Liver (tissue), 9 donors: ENCODE data around the gene USP15. TPM values are rescaled to one million over a fixed set of nuclear protein-coding genes. Genes with fewer than 3 reads are reported as not detected.

ENCODE experiments used
- DNase-seq: peaks from one replicate; pipeline ENCODE4 v3.0.0-alpha.2; 2017; ENCODE audit warnings: low spot score
- H3K27ac ChIP-seq, 2 donors: one replicate each; pipeline ENCODE4 v1.7.0; 2013; ENCODE audit warnings: inconsistent platforms in 2 of 2, low read length in 2 of 2, control low read depth in 1 of 2, low read depth in 1 of 2, mild to moderate bottlenecking in 1 of 2
- H3K27me3 ChIP-seq, 4 donors: one replicate each; pipeline versions ENCODE4 v1.6.1 to v1.7.0; 2013; ENCODE audit warnings: low read length in 3 of 4, inconsistent platforms in 1 of 4, mild to moderate bottlenecking in 1 of 4, moderate library complexity in 1 of 4; ENCODE audit not compliant: control insufficient read depth in 4 of 4, insufficient read depth in 4 of 4
- H3K36me3 ChIP-seq, 4 donors: one replicate each; pipeline versions ENCODE4 v1.6.1 to v1.7.0; 2013; ENCODE audit warnings: low read length in 3 of 4, mild to moderate bottlenecking in 3 of 4, low read depth in 1 of 4, moderate library complexity in 1 of 4; ENCODE audit not compliant: control insufficient read depth in 4 of 4, insufficient read depth in 3 of 4
- H3K4me1 ChIP-seq, 4 donors: one replicate each; pipeline versions ENCODE4 v1.6.1 to v1.7.0; 2013; ENCODE audit warnings: low read length in 3 of 4, mild to moderate bottlenecking in 3 of 4, moderate library complexity in 1 of 4; ENCODE audit not compliant: control insufficient read depth in 4 of 4, insufficient read depth in 4 of 4
- H3K4me3 ChIP-seq, 3 donors: one replicate each; pipeline versions ENCODE4 v1.6.1 to v1.7.0; 2013; ENCODE audit warnings: low read length in 3 of 3, control low read depth in 1 of 3, low read depth in 1 of 3, mild to moderate bottlenecking in 1 of 3
- H3K9ac ChIP-seq, 2 donors: one replicate each; pipeline ENCODE4 v1.7.0; 2013; ENCODE audit warnings: low read length in 2 of 2, mild to moderate bottlenecking in 2 of 2, moderate library complexity in 2 of 2, control low read depth in 1 of 2, low read depth in 1 of 2
- H3K9me3 ChIP-seq, 4 donors: one replicate each; pipeline versions ENCODE4 v1.6.1 to v1.7.0; 2013; ENCODE audit warnings: low read length in 3 of 4; ENCODE audit not compliant: control insufficient read depth in 4 of 4
- EGR1 ChIP-seq, 2 donors: IDR thresholded peaks; 2 replicates each; pipeline ENCODE4 v1.6.1; 2016 to 2018; ENCODE audit warnings: antibody characterized with exemption in 2 of 2, low read depth in 2 of 2
- FOXA1 ChIP-seq: IDR thresholded peaks from 2 replicates; pipeline ENCODE4 v1.6.1; 2016; ENCODE audit warnings: antibody characterized with exemption
- FOXA2 ChIP-seq: IDR thresholded peaks from 2 replicates; pipeline ENCODE4 v1.6.1; 2016; ENCODE audit warnings: antibody characterized with exemption
- GABPA ChIP-seq, 2 donors: IDR thresholded peaks in 1 of 2; conservative IDR thresholded peaks in 1 of 2; 2 replicates each; pipeline ENCODE4 v1.6.1; 2016; ENCODE audit warnings: antibody characterized with exemption in 2 of 2, mild to moderate bottlenecking in 1 of 2, moderate library complexity in 1 of 2
- HNF4G ChIP-seq: IDR thresholded peaks from 2 replicates; pipeline ENCODE4 v1.6.1; 2016; ENCODE audit warnings: antibody characterized with exemption
- JUND ChIP-seq, 2 donors: IDR thresholded peaks; 2 replicates each; pipeline ENCODE4 v1.6.1; 2016; ENCODE audit warnings: antibody characterized with exemption in 2 of 2
- NR2F2 ChIP-seq: IDR thresholded peaks from 2 replicates; pipeline ENCODE4 v1.6.1; 2016; ENCODE audit warnings: antibody characterized with exemption
- RXRA ChIP-seq, 2 donors: IDR thresholded peaks; 2 replicates each; pipeline ENCODE4 v1.6.1; 2017 to 2018; ENCODE audit warnings: antibody characterized with exemption in 2 of 2, mild to moderate bottlenecking in 1 of 2
- SP1 ChIP-seq: IDR thresholded peaks from 2 replicates; pipeline ENCODE4 v1.6.1; 2018; ENCODE audit warnings: antibody characterized with exemption, mild to moderate bottlenecking
- TAF1 ChIP-seq: conservative IDR thresholded peaks from 2 replicates; pipeline ENCODE4 v1.6.1; 2016; ENCODE audit warnings: antibody characterized with exemption, mild to moderate bottlenecking
- YY1 ChIP-seq: IDR thresholded peaks from 2 replicates; pipeline ENCODE4 v1.6.1; 2016; ENCODE audit warnings: antibody characterized with exemption, mild to moderate bottlenecking
- WGBS: extraction: QIAGEN DNeasy Blood & Tissue Kit; methylation state at CpG from one replicate; pipeline ENCODE4 v1.1.7; 2013; 5-methylcytosine and 5-hydroxymethylcytosine counted together
- polyA plus RNA-seq, 2 donors: library from polyadenylated mRNA; stranded (reverse) in 1 of 2; unstranded in 1 of 2; fragments of 200-250 nt in 1 of 2; fragments of >200 nt in 1 of 2; fragmentation: Nextera tagmentation in 1 of 2; extraction: Ambion mirVana in 1 of 2; gene quantifications; one replicate each; pipeline versions ENCODE4 v1.2.1 to v1.2.3, GENCODE V29; 2013 to 2015
- total RNA-seq, 2 donors: library from RNA; depleted of rRNA; stranded (reverse); fragments of >200 nt; gene quantifications; one replicate each; pipeline ENCODE4 v1.2.3, GENCODE V29; 2014
- TF ChIP-seq, protein P1 (sequence below): fragments of 150-350 bp; IDR thresholded peaks from 2 replicates; pipeline ENCODE4 v1.5.1; 2017; ENCODE audit warnings: improper control_type of control experiment, low read depth, low read length; ENCODE audit not compliant: missing input control
- TF ChIP-seq, protein P2 (sequence below): IDR thresholded peaks from 2 replicates; pipeline ENCODE4 v1.6.1; 2016; ENCODE audit warnings: antibody characterized with exemption
- TF ChIP-seq, protein P3 (sequence below): IDR thresholded peaks from 2 replicates; pipeline ENCODE4 v1.6.1; 2016; ENCODE audit warnings: antibody characterized with exemption, mild to moderate bottlenecking
- donor health status: healthy.
- donor health status: healthy.
- donor health status: healthy.
- donor health status: healthy.
- donor health status: healthy.

USP15 gene
- total and polyA plus RNA-seq, 4 donors = 16.6 to 188 (median 56.5) TPM

DNA sequence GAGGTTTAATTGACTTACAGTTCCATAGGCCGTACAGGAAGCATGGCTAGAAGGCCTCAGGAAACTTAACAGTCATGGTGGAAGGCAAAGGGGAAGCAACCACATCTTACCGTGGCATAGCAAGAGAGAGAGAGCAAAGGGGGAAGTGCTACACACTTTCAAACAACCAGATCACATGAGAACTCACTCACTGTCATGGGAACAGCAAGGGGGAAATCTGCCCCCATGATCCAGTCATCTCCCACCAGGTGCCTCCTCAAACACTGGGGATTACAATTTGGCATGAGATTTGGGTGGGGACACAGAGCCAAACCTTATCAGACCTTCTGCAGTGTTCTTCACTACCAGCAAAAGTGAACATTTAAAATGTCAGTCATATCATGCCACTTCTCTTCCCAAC, 58.9 kb downstream of the USP15 start:
- no peaks in the 10 kb centered on the region for H3K9me3 ChIP-seq
- TF ChIP-seq TAF1 (no peak), EGR1 (IDR thresholded peaks at IDR 0.05; ENCODE audit: low read depth in 2 of 2) (no peak), SP1 (no peak), YY1 (no peak), RXRA (IDR thresholded peaks at IDR 0.05) (no peak), FOXA2 (no peak), GABPA (IDR thresholded peaks at IDR 0.05 in 1 of 2, conservative IDR thresholded peaks at IDR 0.05 in 1 of 2) (no peak), JUND (IDR thresholded peaks at IDR 0.05) (no peak)
- TF ChIP-seq, protein P1, sequence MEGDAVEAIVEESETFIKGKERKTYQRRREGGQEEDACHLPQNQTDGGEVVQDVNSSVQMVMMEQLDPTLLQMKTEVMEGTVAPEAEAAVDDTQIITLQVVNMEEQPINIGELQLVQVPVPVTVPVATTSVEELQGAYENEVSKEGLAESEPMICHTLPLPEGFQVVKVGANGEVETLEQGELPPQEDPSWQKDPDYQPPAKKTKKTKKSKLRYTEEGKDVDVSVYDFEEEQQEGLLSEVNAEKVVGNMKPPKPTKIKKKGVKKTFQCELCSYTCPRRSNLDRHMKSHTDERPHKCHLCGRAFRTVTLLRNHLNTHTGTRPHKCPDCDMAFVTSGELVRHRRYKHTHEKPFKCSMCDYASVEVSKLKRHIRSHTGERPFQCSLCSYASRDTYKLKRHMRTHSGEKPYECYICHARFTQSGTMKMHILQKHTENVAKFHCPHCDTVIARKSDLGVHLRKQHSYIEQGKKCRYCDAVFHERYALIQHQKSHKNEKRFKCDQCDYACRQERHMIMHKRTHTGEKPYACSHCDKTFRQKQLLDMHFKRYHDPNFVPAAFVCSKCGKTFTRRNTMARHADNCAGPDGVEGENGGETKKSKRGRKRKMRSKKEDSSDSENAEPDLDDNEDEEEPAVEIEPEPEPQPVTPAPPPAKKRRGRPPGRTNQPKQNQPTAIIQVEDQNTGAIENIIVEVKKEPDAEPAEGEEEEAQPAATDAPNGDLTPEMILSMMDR = no peak
- TF ChIP-seq, protein P2, sequence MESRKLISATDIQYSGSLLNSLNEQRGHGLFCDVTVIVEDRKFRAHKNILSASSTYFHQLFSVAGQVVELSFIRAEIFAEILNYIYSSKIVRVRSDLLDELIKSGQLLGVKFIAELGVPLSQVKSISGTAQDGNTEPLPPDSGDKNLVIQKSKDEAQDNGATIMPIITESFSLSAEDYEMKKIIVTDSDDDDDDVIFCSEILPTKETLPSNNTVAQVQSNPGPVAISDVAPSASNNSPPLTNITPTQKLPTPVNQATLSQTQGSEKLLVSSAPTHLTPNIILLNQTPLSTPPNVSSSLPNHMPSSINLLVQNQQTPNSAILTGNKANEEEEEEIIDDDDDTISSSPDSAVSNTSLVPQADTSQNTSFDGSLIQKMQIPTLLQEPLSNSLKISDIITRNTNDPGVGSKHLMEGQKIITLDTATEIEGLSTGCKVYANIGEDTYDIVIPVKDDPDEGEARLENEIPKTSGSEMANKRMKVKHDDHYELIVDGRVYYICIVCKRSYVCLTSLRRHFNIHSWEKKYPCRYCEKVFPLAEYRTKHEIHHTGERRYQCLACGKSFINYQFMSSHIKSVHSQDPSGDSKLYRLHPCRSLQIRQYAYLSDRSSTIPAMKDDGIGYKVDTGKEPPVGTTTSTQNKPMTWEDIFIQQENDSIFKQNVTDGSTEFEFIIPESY = no peak
- TF ChIP-seq, protein P3, sequence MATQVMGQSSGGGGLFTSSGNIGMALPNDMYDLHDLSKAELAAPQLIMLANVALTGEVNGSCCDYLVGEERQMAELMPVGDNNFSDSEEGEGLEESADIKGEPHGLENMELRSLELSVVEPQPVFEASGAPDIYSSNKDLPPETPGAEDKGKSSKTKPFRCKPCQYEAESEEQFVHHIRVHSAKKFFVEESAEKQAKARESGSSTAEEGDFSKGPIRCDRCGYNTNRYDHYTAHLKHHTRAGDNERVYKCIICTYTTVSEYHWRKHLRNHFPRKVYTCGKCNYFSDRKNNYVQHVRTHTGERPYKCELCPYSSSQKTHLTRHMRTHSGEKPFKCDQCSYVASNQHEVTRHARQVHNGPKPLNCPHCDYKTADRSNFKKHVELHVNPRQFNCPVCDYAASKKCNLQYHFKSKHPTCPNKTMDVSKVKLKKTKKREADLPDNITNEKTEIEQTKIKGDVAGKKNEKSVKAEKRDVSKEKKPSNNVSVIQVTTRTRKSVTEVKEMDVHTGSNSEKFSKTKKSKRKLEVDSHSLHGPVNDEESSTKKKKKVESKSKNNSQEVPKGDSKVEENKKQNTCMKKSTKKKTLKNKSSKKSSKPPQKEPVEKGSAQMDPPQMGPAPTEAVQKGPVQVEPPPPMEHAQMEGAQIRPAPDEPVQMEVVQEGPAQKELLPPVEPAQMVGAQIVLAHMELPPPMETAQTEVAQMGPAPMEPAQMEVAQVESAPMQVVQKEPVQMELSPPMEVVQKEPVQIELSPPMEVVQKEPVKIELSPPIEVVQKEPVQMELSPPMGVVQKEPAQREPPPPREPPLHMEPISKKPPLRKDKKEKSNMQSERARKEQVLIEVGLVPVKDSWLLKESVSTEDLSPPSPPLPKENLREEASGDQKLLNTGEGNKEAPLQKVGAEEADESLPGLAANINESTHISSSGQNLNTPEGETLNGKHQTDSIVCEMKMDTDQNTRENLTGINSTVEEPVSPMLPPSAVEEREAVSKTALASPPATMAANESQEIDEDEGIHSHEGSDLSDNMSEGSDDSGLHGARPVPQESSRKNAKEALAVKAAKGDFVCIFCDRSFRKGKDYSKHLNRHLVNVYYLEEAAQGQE = no peak
- H3K36me3 ChIP-seq = peaks cover 6 to 28% (median 15%) of the 10 kb centered on the region in 4 donors
- H3K27me3 ChIP-seq = no peaks in the 10 kb centered on the region
- 86% methylated on average over 2 of the region's 2 CpGs for WGBS
- H3K27ac ChIP-seq = no peak overlapping the region
- no peak overlapping the region for H3K4me3 ChIP-seq
- H3K9ac ChIP-seq = no peak overlapping the region
- DNase-seq = no peak
- H3K4me1 ChIP-seq = no peaks in the 10 kb centered on the region

DNA sequence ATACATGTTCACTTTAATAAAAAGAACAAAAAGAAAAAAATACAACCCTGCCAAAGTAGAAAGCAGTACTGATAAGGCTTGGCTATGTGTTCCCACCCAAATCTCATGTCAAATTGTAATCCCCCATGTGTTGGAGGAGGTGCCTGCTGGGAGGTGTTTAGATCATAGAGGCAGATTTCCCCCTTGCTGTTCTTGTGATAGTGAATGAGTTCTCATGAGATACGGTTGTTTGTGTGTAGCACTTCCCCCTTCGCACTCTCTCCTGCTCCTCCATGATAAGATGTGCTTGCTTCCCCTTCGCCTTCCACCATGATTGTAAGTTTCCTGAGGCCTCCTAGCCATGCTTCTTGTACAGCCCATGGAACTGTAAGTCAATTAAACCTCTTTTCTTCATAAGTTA, 59.9 kb downstream of the USP15 start:
- no peak overlapping the region for H3K27ac ChIP-seq
- no peak for TF ChIP-seq FOXA1
- no peak for TF ChIP-seq TAF1
- TF ChIP-seq SP1 = no peak
- no peak for TF ChIP-seq HNF4G
- TF ChIP-seq GABPA (IDR thresholded peaks at IDR 0.05 in 1 of 2, conservative IDR thresholded peaks at IDR 0.05 in 1 of 2) = no peak
- TF ChIP-seq RXRA (IDR thresholded peaks at IDR 0.05) = no peak
- no peak for TF ChIP-seq NR2F2
- no peaks in the 10 kb centered on the region for H3K27me3 ChIP-seq
- peaks cover 6 to 28% (median 15%) of the 10 kb centered on the region in 4 donors for H3K36me3 ChIP-seq
- no peak for DNase-seq
- 97% methylated on average over 3 of the region's 3 CpGs for WGBS
- no peaks in the 10 kb centered on the region for H3K9me3 ChIP-seq
- H3K4me3 ChIP-seq = no peak overlapping the region
- no peak overlapping the region for H3K9ac ChIP-seq
- H3K4me1 ChIP-seq = no peaks in the 10 kb centered on the region
